ENCODE measurements around the gene ZBED6. TPM values are rescaled to one million over a fixed set of nuclear protein-coding genes. Genes with fewer than 3 reads are reported as not detected.
A peak's percentile ranks its signal among the peaks of the same experiment; 100 is the strongest.

The ZBED6 gene
- total and polyA plus RNA-seq, 9 of the 15 experiments (the other 6 are each of a cell fraction or from before 2014, with no cell fraction given): 0.21 to 16.6 (median 5.0) TPM

GRCh38 chr1:203796236-203796605 lies 798 bp downstream of the ZBED6 start (continued):
- peak; percentile 81 for TF ChIP-seq ZBTB40 (IDR thresholded peaks at IDR 0.05)
- no peak for TF ChIP-seq ZBTB40 (CRISPR knock-in tag; IDR thresholded peaks at IDR 0.05)
- TF ChIP-seq SAP30 (IDR thresholded peaks at IDR 0.05; ENCODE audit: borderline replicate concordance, insufficient read depth, low read depth, low read length, poor library complexity, severe bottlenecking): peak; percentile 24
- peak; percentile 79; the same call in 1 of the 2 replicates for TF ChIP-seq GABPB1 (CRISPR knock-in tag; IDR thresholded peaks at IDR 0.05)
- no peak for TF ChIP-seq ZNF75A (CRISPR knock-in tag; IDR thresholded peaks at IDR 0.05)
- peak; percentile 87; the same call in 1 of the 2 replicates for TF ChIP-seq HBP1 (CRISPR knock-in tag; IDR thresholded peaks at IDR 0.05)
- TF ChIP-seq SMARCE1 (IDR thresholded peaks at IDR 0.05): peak; percentile 28; the same call in 1 of the 2 replicates
- TF ChIP-seq TRIM24 (IDR thresholded peaks at IDR 0.05): peak; percentile 3 to 37; a peak in 3 of 4 replicates
- 0 out of 2 replicates have a peak, but pooled peaks have one; percentile 34 for TF ChIP-seq ZKSCAN8 (CRISPR knock-in tag; IDR thresholded peaks at IDR 0.05)
- peak; percentile 24; the same call in 1 of the 2 replicates for TF ChIP-seq TAF7 (tag; IDR thresholded peaks at IDR 0.05)
- TF ChIP-seq ZNF165 (CRISPR knock-in tag; IDR thresholded peaks at IDR 0.05; ENCODE audit: borderline replicate concordance): no peak
- TF ChIP-seq UBTF (IDR thresholded peaks at IDR 0.05; ENCODE audit: borderline replicate concordance in 1 of 2, low read depth in 2 of 2, low read length in 2 of 2): 0 out of 4 replicates have a peak, but pooled peaks of 1 of the 2 experiments have one; percentile 16
- TF ChIP-seq ZNF280B (CRISPR knock-in tag; IDR thresholded peaks at IDR 0.05): no peak
- TF ChIP-seq SMARCC2 (IDR thresholded peaks at IDR 0.05; ENCODE audit: low read depth): 0 out of 2 replicates have a peak, but pooled peaks have one; percentile 51

Measured in K562 (cell line).